GM18909 (cell line): ENCODE measurements around the gene LRFN2.

Source experiments
- ATAC-seq: cut with Tn5 transposase; IDR thresholded peaks from one replicate; pipeline ENCODE4 v1.9.1; 2021; ENCODE audit warnings: mild to moderate bottlenecking; ENCODE audit not compliant: unreplicated experiment, poor library complexity

Gene LRFN2

GRCh38 chr6:40358473-40359460 is 228.4 kb downstream of the LRFN2 start:
- ATAC-seq, result no peak

GRCh38 chr6:40356242-40356910 is 230.8 kb downstream of the LRFN2 start:
- no peak for ATAC-seq

GRCh38 chr6:40355532-40355931 is 231.6 kb downstream of the LRFN2 start:
- ATAC-seq, result no peak

- ATAC-seq, result no peak
Measured at GRCh38 chr6:40355066-40355465, 232.1 kb downstream of the LRFN2 start.

GRCh38 chr6:40353967-40354452 is 233.2 kb downstream of the LRFN2 start:
- no peak for ATAC-seq

GRCh38 chr6:40353197-40353966 is 233.8 kb downstream of the LRFN2 start:
- no peak for ATAC-seq

- ATAC-seq, result no peak
Measured at GRCh38 chr6:40352527-40353170, 234.5 kb downstream of the LRFN2 start.

- no peak for ATAC-seq
Measured at GRCh38 chr6:40352006-40352405, 235.2 kb downstream of the LRFN2 start.

- ATAC-seq, result no peak
Measured at GRCh38 chr6:40350747-40351217, 236.4 kb downstream of the LRFN2 start.

- ATAC-seq, result no peak
Measured at GRCh38 chr6:40349901-40350746, 237.0 kb downstream of the LRFN2 start.

- no peak for ATAC-seq
Measured at GRCh38 chr6:40349123-40349900, 237.9 kb downstream of the LRFN2 start.

GRCh38 chr6:40348591-40348990 is 238.6 kb downstream of the LRFN2 start:
- no peak for ATAC-seq

GRCh38 chr6:40347571-40348011 is 239.6 kb downstream of the LRFN2 start:
- no peak for ATAC-seq

GRCh38 chr6:40346246-40346645 is 240.9 kb downstream of the LRFN2 start:
- ATAC-seq, result no peak

- no peak for ATAC-seq
Measured at GRCh38 chr6:40344566-40345167, 242.5 kb downstream of the LRFN2 start.

- no peak for ATAC-seq
Measured at GRCh38 chr6:40343877-40344565, 243.1 kb downstream of the LRFN2 start.

- no peak for ATAC-seq
Measured at GRCh38 chr6:40343318-40343876, 243.8 kb downstream of the LRFN2 start.
